CD4-positive, alpha-beta memory T cell (primary cell): Measurements from ENCODE around the gene PER2. TPM values are rescaled to one million over a fixed set of nuclear protein-coding genes. Genes with fewer than 3 reads are reported as not detected.
"Not testable (repeated sequence)": the region's sequence is repeated elsewhere in the genome, so short reads cannot be mapped to it uniquely, and the experiment has no call there.

ENCODE experiments used
- CTCF ChIA-PET: fragments of 350-600 bp; sonication (Branson Sonifier 250); formaldehyde crosslinking; loops from one replicate; lab custom pipeline; 2021; ENCODE audit warnings: inconsistent platforms; ENCODE audit not compliant: partially characterized antibody; lab: Charles Lee
- POLR2A ChIA-PET: fragments of 350-600 bp; sonication (Branson Sonifier 250); formaldehyde crosslinking; loops from one replicate; lab custom pipeline; 2021; ENCODE audit not compliant: partially characterized antibody; lab: Charles Lee
- DNase-seq, 5 donors: peaks; one replicate each; pipeline versions ENCODE4 v3.0.0 to v3.0.0-alpha.2; 2020 to 2022; ENCODE audit warnings: mixed read lengths in 1 of 5
- H3K27ac ChIP-seq: one replicate; pipeline ENCODE4 v1.7.0; 2013; ENCODE audit warnings: low read depth, low read length
- H3K27me3 ChIP-seq: 2 replicates; pipeline ENCODE4 v1.7.0; 2013; ENCODE audit warnings: mild to moderate bottlenecking, low read length, moderate library complexity; ENCODE audit not compliant: insufficient read depth
- H3K36me3 ChIP-seq: 2 replicates; pipeline ENCODE4 v1.7.0; 2013; ENCODE audit warnings: mild to moderate bottlenecking, low read length, moderate library complexity; ENCODE audit not compliant: insufficient read depth
- H3K4me1 ChIP-seq: 2 replicates; pipeline ENCODE4 v1.7.0; 2013; ENCODE audit warnings: mild to moderate bottlenecking, low read length, moderate library complexity; ENCODE audit not compliant: insufficient read depth
- H3K4me3 ChIP-seq, 2 donors: one replicate each; pipeline ENCODE4 v1.7.0; 2013; ENCODE audit warnings: low read length in 2 of 2, mild to moderate bottlenecking in 1 of 2
- H3K9me3 ChIP-seq, 2 donors: one replicate each; pipeline ENCODE4 v1.7.0; 2013; ENCODE audit warnings: low read length in 2 of 2, control low read depth in 1 of 2; ENCODE audit not compliant: control insufficient read depth in 1 of 2
- H3K27ac Mint-ChIP-seq, 7 donors: one replicate each; pipeline ENCODE4 v1.8.0; 2020 to 2021; ENCODE audit warnings: mixed read lengths in 7 of 7, mild to moderate bottlenecking in 6 of 7, inconsistent platforms in 3 of 7, moderate library complexity in 3 of 7
- H3K27me3 Mint-ChIP-seq, 2 donors: one replicate each; pipeline ENCODE4 v1.8.0; 2020 to 2021; ENCODE audit warnings: mixed read lengths in 2 of 2
- H3K36me3 Mint-ChIP-seq, 2 donors: one replicate each; pipeline ENCODE4 v1.8.0; 2020 to 2021; ENCODE audit warnings: mixed read lengths in 2 of 2, inconsistent platforms in 1 of 2, mild to moderate bottlenecking in 1 of 2
- H3K4me1 Mint-ChIP-seq, 4 donors: one replicate each; pipeline ENCODE4 v1.8.0; 2020 to 2021; ENCODE audit warnings: mixed read lengths in 4 of 4, mild to moderate bottlenecking in 1 of 4
- H3K4me3 Mint-ChIP-seq, 8 donors: one replicate each; pipeline ENCODE4 v1.8.0; 2020 to 2021; ENCODE audit warnings: mixed read lengths in 8 of 8, mild to moderate bottlenecking in 7 of 8, moderate library complexity in 6 of 8, inconsistent platforms in 3 of 8
- H3K9me3 Mint-ChIP-seq, 8 donors: one replicate each; pipeline ENCODE4 v1.8.0; 2020 to 2021; ENCODE audit warnings: mixed read lengths in 8 of 8, mild to moderate bottlenecking in 5 of 8, inconsistent platforms in 3 of 8, moderate library complexity in 1 of 8
- intact Hi-C: fragments of 100-400 bp; cut with micrococcal nuclease; formaldehyde crosslinking; loops from one replicate; pipeline ENCODE4 v1.15.1; 2023
- polyA plus RNA-seq, 2 donors: library from polyadenylated mRNA; unstranded; fragments of 300-500 nt; fragmentation: Illumina TruSeq; gene quantifications; one replicate each; pipeline ENCODE4 v1.2.3, GENCODE V29; 2021
- total RNA-seq, 2 experiments: library from RNA; stranded (reverse); gene quantifications; one replicate each; pipeline ENCODE4 v1.2.3, GENCODE V29; 2021

Gene PER2
- total and polyA plus RNA-seq, 4 experiments from 2014 or later: 0.42 to 13.4 (median 8.4) TPM

DNA sequence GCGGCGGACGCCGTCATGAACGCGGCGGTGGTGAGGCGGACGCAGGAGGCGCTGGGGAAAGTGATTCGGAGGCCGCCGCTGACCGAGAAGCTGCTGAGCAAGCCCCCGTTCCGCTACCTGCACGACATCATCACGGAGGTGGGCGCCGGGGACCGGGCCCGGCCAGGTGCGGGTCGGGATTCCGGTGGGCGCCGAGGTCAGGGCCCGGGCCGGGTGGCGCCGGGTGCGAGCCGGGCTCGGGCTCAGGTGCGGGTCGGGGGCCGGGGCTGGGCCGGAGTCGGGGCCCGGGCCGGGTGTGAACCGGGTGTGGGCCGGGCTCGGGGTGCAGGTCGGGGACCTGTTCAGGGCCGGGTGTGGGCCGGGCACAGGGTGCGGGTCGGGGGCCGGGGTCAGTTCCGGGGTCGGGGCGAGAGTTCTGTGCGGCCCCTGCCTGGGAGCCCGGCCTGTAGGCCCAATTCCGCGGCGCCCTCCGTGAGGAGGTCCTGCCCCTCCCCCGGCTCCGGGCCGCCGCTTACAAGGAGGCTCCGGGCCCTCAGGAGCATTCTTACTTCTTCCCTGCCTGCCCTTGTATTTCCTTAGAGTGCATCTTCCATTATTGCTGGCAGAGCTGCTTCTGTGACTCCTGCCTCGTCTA is 32.4 kb upstream of the PER2 start:
- H3K27me3 Mint-ChIP-seq: peaks cover 0 to 2% of the 10 kb centered on the region in 2 donors
- H3K9me3 ChIP-seq: no peaks in the 10 kb centered on the region
- peak overlapping the region in 1 of 2 donors; percentile 38 for H3K4me3 ChIP-seq
- H3K4me1 ChIP-seq: peaks cover 18% of the 10 kb centered on the region
- no peak overlapping the region for H3K27ac ChIP-seq
- peak overlapping the region in 3 of 7 donors; percentile 55 to 88 (median 62) for H3K27ac Mint-ChIP-seq
- no peaks in the 10 kb centered on the region for H3K36me3 ChIP-seq
- H3K4me1 Mint-ChIP-seq: peaks cover 12 to 25% (median 19%) of the 10 kb centered on the region in 4 donors
- no peak for DNase-seq
- H3K9me3 Mint-ChIP-seq: no peaks in the 10 kb centered on the region
- no peaks in the 10 kb centered on the region for H3K27me3 ChIP-seq
- ChIA-PET CTCF (no interaction called here), POLR2A (no interaction called here)
- peaks cover 6 to 10% of the 10 kb centered on the region in 2 donors for H3K36me3 Mint-ChIP-seq
- intact Hi-C loops: loop anchor here (1.0 to 10.0 kb wide), 3 partner anchors 32 to 117 kb away; partner anchors contain the start of genes ASB1, ILKAP and PER2
- H3K4me3 Mint-ChIP-seq: peak overlapping the region; percentile 79 to 86 (median 81)

DNA sequence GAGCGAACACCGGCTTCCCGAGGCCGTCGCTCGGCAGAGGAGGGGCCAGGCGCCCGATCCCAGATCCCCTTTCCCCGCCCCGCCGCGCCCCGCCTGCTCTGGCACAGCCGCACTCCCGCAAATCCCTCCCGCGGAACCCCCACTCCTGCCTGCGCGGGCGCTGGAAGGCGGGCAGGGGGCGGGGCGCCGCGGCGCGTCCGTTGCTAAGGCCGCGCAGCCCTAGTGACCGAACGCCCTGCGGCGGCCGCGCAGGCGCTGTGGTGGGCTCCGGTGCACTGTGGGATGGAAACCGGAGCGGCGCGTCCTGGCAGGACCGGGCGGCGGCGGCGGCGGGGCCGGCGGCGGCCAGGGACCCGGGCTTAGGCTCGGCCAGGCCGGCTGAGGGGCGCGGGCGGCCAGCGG is 31.8 kb upstream of the PER2 start, which contains the start of gene TRAF3IP1:
Gene TRAF3IP1, plus strand, starts transcription at position 273 of the 402 bp plus-strand sequence. CDS start 145 bp downstream, outside the sequence.
- intact Hi-C loops: loop anchor here (1.0 to 10.0 kb wide), 3 partner anchors 32 to 117 kb away; partner anchors contain the start of genes ASB1, ILKAP and PER2
- H3K36me3 ChIP-seq: no peaks in the 10 kb centered on the region
- POLR2A ChIA-PET: no interaction called here
- CTCF ChIA-PET: no interaction called here
- H3K4me3 ChIP-seq: peak within 1 kb of the TSS; percentile 29 to 60
- Mint-ChIP-seq H3K9me3 (no peaks in the 10 kb centered on the region), H3K27ac (peak within 1 kb of the TSS; percentile 43 to 88 (median 64)), H3K27me3 (peaks cover 0 to 3% of the 10 kb centered on the region in 2 donors), H3K4me3 (peak within 1 kb of the TSS; percentile 79 to 86 (median 82)), H3K4me1 (peaks cover 12 to 25% (median 19%) of the 10 kb centered on the region in 4 donors), H3K36me3 (peaks cover 3 to 4% of the 10 kb centered on the region in 2 donors)
- no peaks in the 10 kb centered on the region for H3K9me3 ChIP-seq
- H3K4me1 ChIP-seq: peaks cover 18% of the 10 kb centered on the region
- H3K27me3 ChIP-seq: no peaks in the 10 kb centered on the region
- DNase-seq: peak; percentile 84 to 87 (median 86)
- no peak within 1 kb of the TSS for H3K27ac ChIP-seq

DNA sequence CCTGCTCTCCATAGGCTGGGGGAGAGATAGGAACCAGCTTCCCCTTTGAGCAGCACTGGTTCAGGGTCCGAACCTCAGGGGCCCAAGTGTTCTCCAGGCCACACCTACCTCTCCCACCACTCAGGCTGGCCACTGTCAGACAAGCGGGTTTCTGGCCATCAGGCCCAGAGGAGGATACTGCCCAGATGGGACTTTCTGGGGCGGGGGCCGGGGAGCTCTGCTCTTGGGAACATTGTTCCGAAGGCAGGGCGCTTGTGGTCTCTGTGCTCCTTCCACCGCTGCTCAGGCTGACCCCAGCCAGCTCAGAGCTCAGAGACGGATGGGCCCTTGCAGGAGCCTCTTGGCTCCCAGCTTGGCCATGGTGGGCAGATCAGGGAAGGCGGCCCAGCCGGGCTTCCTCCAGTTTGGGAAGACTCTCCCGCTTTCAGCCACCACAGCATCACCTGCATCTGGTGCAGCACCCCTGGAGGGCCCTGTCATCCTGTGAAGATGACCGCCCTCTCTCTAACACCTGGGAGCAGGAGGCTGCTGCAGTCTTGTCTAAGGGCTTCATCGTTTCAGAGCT is 26.7 kb upstream of the PER2 start:
- H3K9me3 ChIP-seq: no peaks in the 10 kb centered on the region
- Mint-ChIP-seq H3K27me3 (peaks cover 0 to 7% of the 10 kb centered on the region in 2 donors), H3K36me3 (no peaks in the 10 kb centered on the region), H3K9me3 (no peaks in the 10 kb centered on the region), H3K4me3 (no peak overlapping the region), H3K4me1 (peaks cover 2 to 10% (median 6%) of the 10 kb centered on the region in 4 donors), H3K27ac (no peak overlapping the region)
- intact Hi-C loops: no loop called here
- no peak for DNase-seq
- CTCF ChIA-PET: no interaction called here
- H3K27me3 ChIP-seq: no peaks in the 10 kb centered on the region
- H3K4me3 ChIP-seq: no peak overlapping the region
- peaks cover 9% of the 10 kb centered on the region for H3K4me1 ChIP-seq
- no peak overlapping the region for H3K27ac ChIP-seq
- no peaks in the 10 kb centered on the region for H3K36me3 ChIP-seq
- POLR2A ChIA-PET: interaction anchor here (1.2 kb wide), 1 partner anchor 26 kb away, joined by 4 read pairs; no protein-coding TSS in a partner anchor

DNA sequence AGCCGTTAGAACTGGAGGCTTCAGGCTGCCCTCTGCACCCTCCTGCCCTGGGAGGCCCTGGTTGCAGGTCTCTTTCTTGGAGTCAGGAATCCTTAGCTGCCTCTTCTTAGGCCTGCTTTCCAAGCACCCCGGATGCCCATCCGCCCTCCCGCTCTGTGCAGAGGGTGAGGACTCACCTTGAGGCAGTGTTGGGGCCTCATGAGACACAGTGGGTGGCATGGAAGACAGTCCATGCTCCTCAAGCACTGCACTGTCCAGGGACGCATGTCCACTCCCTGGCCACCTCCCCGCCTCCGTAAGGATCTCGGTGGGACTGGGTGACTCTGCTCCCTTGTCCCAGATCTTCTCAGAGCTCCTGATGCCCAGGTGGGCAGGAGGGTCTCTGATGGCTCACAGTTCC is 26.2 kb upstream of the PER2 start:
- H3K4me3 ChIP-seq: no peak overlapping the region
- ChIA-PET CTCF (no interaction called here), POLR2A (interaction anchor here (1.2 kb wide), 1 partner anchor 26 kb away, joined by 4 read pairs; no protein-coding TSS in a partner anchor)
- H3K27ac Mint-ChIP-seq: no peak overlapping the region
- H3K27me3 ChIP-seq: no peaks in the 10 kb centered on the region
- peaks cover 0 to 5% (median 2%) of the 10 kb centered on the region in 4 donors for H3K4me1 Mint-ChIP-seq
- H3K4me3 Mint-ChIP-seq: peak overlapping the region in 1 of 8 donors; percentile 51
- intact Hi-C loops: no loop called here
- no peaks in the 10 kb centered on the region for H3K36me3 ChIP-seq
- peaks cover 3% of the 10 kb centered on the region for H3K4me1 ChIP-seq
- no peak for DNase-seq
- H3K27ac ChIP-seq: no peak overlapping the region
- H3K27me3 Mint-ChIP-seq: peaks cover 0 to 7% of the 10 kb centered on the region in 2 donors
- H3K9me3 ChIP-seq: no peaks in the 10 kb centered on the region
- H3K9me3 Mint-ChIP-seq: no peaks in the 10 kb centered on the region
- no peaks in the 10 kb centered on the region for H3K36me3 Mint-ChIP-seq

DNA sequence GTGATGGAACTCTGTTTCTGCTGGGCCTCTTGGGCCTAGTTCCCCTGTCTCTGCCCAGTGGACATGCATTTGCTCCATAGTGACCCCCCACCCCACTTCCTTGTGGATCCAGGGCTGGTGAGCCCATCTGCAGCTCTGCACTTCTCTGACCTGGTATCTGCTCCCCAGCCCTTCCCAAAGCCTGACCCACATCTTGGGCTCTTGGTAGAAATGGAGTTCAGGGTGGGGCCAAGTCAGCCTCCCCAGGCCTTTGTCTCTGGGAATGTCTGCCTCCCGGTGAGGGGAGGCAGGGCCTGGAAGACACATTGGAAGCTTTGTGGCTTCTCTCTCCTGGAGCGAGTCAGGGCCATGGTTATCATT is 25.6 kb upstream of the PER2 start:
- H3K36me3 Mint-ChIP-seq: no peaks in the 10 kb centered on the region
- no peak overlapping the region for H3K4me3 ChIP-seq
- intact Hi-C loops: no loop called here
- no peaks in the 10 kb centered on the region for H3K36me3 ChIP-seq
- no peaks in the 10 kb centered on the region for H3K4me1 Mint-ChIP-seq
- no peak overlapping the region for H3K4me3 Mint-ChIP-seq
- H3K9me3 Mint-ChIP-seq: no peaks in the 10 kb centered on the region
- peaks cover 2 to 9% of the 10 kb centered on the region in 2 donors for H3K27me3 Mint-ChIP-seq
- H3K27ac Mint-ChIP-seq: no peak overlapping the region
- H3K27ac ChIP-seq: no peak overlapping the region
- POLR2A ChIA-PET: no interaction called here
- no peaks in the 10 kb centered on the region for H3K9me3 ChIP-seq
- no peak for DNase-seq
- H3K4me1 ChIP-seq: no peaks in the 10 kb centered on the region
- H3K27me3 ChIP-seq: no peaks in the 10 kb centered on the region
- CTCF ChIA-PET: no interaction called here

DNA sequence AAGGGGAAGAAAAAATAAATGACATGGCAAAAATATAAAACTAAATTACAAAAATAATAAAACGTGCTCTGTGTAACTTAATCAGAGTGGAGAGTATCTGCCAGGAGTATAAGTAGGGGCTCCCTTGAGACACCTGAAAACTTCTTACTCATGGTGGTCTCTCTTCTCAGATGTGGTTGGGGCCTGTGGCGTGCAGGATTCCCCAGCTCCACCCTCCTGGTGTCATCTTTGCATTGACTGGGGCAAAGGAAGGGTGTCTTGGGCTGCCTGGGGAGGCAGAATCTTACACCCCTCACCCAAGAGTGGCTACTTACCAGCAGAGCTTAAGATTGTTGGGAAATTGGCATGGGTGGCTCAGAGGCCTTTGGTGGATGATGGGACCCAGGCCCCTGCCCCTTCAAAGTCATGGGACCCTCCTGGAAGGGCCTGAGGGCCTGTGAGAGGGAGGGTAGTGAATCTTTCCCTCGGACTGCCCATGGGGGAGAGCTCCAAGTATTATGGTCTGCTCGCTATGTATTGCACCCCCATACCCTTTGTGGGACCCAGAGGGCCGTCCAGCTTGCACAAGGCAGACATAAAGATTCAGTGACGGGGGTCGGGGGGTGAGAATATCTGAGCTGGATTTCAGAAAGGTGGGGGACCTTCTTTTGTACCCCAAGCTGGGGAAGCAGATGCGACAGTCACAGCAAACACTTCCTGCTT is 25.0 kb upstream of the PER2 start:
- Histone ChIP-seq H3K27me3 (no peaks in the 10 kb centered on the region), H3K9me3 (no peaks in the 10 kb centered on the region), H3K4me1 (no peaks in the 10 kb centered on the region), H3K36me3 (no peaks in the 10 kb centered on the region), H3K4me3 (no peak overlapping the region), H3K27ac (no peak overlapping the region)
- Mint-ChIP-seq H3K27ac (no peak overlapping the region), H3K36me3 (no peaks in the 10 kb centered on the region), H3K27me3 (peaks cover 2 to 9% of the 10 kb centered on the region in 2 donors), H3K4me3 (no peak overlapping the region), H3K4me1 (no peaks in the 10 kb centered on the region), H3K9me3 (no peaks in the 10 kb centered on the region)
- ChIA-PET POLR2A (no interaction called here), CTCF (no interaction called here)
- no peak for DNase-seq
- intact Hi-C loops: no loop called here

DNA sequence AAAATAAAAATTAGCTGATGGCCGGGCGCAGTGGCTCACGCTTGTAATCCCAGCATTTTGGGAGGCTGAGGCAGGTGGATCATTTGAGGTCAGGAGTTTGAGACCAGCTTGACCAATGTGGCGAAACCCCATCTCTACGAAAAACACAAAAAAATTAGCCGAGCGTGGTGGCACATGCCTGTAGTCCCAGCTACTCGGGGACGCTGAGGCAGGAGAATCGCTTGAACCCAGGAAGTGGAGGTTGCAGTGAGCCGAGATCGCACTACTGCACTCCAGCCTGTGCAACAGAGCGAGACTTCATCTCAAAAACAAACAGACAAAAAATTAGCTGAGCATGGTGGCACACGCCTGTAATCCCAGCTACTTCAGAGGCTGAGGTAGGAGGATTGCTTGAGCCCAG is 22.3 kb upstream of the PER2 start:
- H3K36me3 Mint-ChIP-seq, H3K4me1 Mint-ChIP-seq, H3K9me3 Mint-ChIP-seq, H3K27ac Mint-ChIP-seq, H3K4me3 Mint-ChIP-seq, intact Hi-C loops, H3K27ac ChIP-seq, H3K4me1 ChIP-seq, H3K36me3 ChIP-seq, CTCF ChIA-PET, H3K4me3 ChIP-seq, H3K27me3 Mint-ChIP-seq, H3K27me3 ChIP-seq, DNase-seq, H3K9me3 ChIP-seq, POLR2A ChIA-PET: not testable (repeated sequence)
